Activated naive CD4-positive, alpha-beta T cell (primary cell): ENCODE results near the gene ROBO1.

Source experiments
- DNase-seq, 4 experiments: peaks; one replicate each; lab custom pipeline; 2025; lab: John Stamatoyannopoulos, UW

ROBO1 gene

DNA sequence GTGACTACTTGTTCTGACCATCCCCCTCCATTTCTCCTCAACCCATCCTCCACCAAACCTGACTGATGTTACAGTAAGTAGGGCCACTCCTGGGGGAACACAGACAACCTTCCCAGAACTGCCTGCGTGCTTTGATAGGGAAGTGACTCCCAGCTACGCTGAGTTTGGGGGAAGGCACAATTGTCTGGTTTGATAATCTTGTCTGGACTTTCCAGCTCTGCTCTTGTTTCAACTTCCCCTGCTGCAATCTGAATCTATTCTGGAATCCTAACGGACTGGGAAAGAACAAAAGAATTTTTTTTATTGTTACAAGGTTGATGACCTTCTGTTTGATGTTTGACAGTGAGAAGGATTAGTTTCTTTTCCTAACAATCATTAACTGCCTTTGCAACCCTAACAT is 895.6 kb downstream of the ROBO1 start:
- DNase-seq, result no peak

DNA sequence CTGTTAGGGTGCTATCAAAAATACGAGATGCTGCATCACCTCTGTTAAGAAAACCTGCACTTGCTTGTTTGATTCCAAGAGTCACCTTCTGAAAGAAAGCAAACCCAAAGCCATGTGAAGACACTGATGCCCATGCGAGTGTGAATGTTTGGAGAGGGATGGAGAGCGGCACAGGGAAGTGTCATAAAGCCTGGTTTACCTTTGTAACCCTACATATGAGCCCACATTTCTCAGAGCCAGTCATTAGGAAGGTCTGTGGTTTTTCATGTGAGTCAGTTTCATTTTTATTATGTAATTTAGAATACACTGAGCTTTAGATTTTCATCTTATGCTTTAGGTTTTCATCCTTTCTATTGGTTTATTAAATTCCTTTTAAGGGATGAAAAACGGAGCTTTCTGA is 896.8 kb downstream of the ROBO1 start:
- no peak for DNase-seq

DNA sequence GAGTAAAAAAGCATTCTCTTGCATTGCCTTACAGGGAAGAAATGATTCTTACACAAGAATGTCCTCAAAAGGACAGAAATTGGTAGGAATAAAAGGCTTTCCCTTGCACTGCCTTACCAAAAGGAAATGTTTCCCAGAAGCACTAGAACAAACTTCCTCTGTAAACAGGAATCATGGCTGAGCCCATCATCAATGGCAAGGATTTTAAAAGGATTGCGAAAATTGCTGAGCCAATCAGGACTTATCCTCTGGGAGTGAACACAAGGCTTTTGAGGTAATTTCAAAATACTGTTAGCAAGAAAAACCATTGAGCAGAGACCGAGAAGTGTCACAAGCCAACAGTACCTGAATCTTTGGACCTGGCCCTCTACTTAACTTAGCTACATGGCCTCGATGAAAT is 897.3 kb downstream of the ROBO1 start:
- DNase-seq, result no peak

DNA sequence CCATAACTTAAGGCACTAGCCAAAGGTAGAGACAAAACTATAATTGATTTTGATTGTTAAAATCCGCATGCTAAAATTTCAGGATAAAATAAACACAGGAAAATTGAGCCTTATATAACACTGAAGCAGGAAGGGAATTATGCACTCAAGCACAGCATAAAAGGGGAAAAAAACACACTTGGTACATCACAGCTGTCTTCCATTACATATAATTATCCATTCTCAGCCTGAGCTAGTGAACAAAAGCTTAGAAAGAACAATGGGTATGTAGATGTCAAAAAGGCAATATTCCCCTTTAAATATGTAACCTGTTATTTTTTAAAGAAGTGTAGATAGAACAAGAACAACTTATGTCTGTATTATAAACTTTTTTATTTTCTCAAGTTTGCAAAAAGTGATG is 899.2 kb downstream of the ROBO1 start:
- DNase-seq, result no peak

DNA sequence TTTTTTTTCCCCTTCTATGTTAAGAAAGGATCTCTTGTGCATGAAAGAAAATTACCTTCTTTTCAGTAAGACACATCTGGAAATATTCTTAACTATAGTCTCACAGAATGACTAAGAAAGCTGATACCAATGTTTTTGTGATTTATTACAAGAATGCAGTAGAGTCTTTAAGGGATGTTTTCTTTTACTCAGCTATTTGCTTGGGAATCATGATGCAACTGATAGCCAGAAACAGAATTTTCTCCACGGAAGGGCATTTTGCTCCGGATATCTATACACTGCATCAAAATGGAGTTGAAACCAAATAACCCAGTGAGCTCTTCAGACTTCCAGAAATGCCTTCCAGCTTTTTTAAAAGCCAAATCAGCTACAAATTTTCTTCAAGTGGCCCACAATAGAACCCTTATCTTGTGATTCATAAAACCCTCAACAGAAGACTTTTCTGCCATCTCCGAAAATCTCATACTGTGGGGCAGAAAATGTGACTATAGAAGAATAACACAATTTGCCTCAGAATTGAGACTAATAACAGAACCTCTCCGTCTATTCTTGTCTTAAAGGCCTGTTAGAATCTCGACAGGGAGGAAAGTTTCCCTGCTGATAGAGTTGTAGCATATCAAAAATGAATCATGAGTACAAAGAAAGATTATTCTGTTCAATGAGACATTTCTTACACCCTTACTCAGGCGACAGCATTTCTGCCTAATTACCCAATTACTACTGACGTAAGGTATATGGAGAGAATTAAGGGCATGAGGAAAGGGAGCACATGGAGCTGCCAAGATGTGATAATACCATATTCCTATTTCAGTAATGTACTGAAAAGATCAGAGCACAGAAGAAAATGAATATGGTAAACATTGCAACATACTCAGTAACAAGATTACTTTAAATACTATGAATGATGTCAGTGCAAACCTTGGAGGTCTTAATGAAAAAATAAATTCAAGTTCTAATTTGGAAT is 900.1 kb downstream of the ROBO1 start:
- DNase-seq, result no peak

DNA sequence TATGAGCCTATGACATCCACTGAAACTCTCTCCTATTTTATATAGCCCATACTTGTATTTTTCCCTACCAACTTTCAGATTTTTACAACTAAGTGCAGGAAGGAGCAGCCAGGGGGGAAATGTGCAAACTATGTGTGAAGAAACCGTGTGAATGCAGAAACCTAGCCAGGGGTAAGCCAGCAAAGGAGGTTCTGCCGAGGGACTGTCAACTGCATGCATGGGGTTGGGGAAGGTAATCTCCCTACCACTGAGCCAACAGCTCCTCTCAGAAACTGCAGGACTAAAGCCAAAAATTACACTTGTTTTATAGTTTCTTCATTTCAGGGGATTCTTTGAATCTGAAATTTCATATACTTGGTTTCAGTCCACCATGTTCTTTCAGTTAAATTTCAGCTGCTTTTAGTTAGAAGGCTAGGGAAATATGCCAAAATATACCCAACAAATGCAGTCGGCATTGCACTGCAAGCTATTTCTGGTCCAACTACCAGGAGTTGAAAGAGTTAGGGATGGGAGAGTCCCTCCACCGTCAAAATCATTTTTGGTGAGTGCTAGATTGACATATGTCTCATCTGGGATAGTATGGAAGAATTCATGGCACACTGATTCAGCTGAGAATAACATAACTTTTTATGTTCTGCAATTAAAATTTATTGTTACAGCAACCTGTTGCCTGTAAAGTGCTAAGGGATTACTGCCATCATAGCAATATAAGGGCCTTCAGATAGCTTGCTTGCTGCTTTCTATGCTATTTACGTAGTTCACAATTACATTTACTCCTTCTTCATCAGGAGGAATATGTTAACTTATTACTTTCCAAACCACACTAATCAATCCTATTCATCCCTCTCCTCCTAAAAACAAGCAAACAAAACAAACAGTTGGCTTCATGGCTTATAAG is 904.2 kb downstream of the ROBO1 start:
- DNase-seq, result no peak

DNA sequence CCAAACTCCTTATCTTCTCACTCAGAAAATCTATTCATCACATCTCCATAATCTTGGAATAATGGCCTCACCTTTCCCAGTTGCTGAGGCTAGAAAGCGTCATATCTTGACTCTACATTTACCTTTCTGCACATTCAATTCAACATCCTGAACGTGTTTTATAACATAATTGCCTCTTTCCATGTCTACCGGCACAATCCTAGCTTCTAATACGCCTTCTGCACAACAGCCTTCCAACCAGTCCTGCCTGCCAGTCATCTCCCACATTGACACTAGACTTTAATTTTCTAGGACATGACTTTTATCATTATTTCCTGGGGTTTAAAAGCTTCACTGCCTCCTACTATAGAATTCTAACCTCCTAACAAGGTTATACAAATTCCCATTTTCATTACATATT is 906.6 kb downstream of the ROBO1 start:
- DNase-seq, result no peak

DNA sequence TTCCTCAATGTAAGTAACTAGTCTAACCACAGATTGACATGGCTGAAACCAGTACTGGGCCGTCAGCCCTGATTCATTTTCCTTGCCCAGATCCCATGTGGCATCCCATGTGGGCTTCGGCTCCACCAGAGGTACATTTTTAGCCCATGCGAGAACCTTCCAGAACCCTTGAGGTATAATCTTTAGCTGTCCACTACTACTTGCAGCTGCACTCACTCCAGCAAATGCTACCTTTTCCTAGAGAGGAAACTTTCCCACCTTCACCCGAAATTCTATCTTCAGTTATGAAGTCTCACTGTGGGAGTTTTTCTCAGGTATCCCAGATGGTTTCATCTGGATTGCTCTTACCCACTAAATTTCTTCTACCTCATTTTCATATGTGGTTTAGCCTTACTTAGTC is 907.2 kb downstream of the ROBO1 start:
- DNase-seq, result no peak

DNA sequence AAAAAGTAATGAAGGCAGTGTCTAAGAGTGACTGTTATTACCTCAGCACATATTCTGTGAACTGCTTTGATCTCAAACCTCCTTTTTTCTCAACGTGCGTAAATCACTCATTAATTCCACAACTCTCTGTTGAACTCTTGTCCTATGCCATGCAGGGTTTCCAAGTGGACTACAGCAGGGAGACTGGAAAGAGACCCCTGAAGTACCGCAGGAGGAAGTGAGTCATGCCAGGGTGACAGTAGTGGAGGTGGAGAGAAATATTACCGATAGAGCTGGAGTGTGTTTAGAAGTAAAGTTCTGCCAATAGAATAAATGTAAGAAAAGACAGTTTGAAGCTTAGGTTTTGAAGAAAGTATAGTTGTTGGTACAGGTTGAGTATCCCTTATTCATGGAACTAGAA is 908.9 kb downstream of the ROBO1 start:
- DNase-seq, result no peak

DNA sequence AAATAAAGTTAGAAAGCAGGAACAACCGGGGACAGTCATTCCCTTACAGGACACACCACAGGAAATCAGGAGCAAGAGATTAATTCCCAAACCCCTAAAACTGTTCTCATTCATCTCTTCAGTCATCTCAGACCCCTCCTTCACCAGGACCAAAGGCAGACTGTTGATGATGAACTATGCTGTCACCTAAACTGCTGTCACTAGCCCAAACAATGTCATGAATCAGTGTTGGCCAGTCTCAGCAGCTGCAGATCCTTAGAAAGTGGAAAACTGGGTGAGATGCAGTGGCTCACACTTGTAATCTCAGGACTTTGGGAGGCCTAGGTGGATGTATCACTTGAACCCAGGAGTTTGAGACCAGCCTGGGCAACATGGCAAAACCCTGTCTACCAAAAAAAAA is 909.6 kb downstream of the ROBO1 start:
- no peak for DNase-seq

DNA sequence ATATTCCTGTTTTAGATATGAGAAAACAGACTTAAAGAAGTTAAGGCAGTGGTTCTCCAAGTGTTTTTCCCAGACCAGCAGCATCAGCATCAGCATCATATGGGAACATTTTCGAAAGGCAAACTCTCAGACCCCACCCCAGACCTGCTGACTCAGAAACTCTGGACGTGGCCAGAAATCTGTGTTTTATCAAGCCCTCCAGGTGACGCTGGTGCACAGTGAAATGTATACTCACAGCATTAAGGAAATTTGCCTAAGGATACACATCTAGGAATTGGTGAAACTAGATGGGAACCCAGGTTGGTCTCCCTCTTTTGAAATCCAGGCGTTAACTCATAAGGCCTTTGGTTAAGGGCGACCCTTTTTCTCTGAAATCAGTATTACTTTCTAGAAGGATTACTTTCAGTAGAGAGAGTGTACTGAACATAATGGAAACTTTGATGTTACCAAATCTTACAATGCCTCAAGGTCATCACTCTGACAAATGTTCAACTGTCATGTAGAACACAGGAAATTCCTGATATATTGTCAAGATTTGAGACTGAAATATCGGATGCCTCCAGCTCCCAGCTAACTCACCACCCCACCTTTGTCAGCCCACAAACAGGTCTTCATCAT is 910.2 kb downstream of the ROBO1 start:
- no peak for DNase-seq

DNA sequence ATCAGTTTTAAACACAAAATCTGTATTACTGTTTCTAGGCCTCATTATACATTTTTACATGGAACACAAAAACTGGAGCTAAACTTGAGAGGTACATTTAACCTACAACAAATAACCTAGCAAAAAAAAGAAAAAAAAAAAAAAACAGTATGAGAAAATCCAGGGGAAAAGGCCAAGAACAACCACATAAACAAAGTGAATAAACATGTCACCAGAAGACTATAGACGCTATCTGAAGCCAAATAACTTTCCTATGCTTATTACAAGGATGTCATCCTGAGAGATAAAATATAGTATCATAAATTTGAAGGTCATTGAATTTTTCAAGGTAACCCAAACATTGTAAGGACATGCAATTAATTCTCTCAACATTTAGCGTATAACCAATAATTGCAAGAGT is 911.6 kb downstream of the ROBO1 start:
- no peak for DNase-seq

DNA sequence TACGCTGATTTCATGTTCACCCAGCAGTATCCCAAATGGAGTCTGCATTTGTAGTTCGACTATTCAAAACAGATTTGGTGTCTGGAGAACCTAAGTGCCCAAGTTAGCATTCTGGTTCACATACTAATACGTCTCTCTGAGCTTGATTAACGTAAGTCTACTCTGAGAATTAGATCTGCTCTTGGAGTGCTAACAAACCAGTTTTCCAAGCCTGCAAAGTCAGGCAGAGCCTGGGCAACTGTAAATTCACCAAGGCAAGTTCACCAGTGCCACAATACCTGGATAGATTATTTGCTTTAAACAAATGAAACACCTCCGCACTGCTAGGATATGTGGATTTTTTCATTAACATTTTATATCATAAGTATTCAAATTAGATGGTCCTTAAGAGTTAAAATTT is 912.6 kb downstream of the ROBO1 start:
- no peak for DNase-seq

DNA sequence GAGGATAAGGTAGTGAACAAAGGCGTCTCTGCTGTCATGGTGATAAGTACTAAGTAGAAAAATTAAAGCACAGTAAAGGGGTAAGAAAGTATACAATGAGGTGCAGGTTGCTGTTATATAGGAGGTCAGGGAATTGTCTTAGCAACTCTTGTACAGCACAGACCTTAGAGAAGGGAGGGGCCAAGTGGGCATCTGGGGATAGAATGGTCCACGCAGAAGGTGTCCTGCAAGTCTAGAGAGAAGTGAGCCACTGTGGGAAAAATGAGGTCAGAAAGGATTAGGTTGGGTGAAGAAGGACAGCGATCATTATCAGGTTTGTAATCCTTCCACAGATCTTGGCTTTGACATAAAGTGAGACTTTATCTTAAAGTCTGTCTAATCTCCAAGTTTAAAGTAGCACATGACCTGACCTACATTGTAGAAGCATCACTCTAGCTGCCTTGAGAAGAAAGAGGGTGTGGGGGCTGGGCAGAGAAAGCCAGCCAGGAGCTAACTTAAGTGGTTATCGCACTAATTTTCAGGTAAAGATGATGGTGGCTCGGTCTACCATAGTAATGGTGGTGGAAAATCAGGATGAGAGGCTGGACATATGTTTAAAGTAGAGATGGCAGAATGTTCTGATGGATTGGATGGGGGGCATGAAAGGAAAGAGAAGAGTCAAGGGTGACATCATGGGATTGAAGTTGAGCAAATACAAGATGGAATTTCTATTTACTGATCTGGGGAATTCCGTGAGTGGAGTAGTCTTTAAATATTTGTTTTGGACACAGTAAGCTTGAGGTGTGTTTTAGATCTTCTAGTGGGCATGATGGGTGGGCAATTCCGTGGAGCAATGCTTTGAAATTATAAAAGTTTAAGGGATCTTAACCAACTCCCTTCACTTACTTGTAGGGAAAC is 919.2 kb downstream of the ROBO1 start:
- no peak for DNase-seq

DNA sequence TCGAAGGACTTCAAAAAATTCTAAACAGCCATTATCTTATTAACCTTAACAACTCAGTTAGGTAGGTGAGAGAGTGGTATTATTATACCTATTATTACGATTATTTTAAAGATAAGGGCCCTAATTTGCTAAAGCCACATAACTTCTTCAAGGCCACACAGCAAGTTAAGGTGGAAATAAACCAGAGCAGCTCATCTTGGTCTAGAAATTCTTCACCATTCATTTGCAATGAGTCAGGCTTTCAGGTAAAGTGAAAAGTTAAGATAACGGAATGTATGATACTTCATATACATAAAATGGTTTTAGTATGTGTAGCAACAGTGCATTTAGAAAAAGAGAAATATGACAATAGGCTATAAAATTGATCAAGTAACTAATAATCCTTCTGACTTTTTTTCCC is 920.2 kb downstream of the ROBO1 start:
- DNase-seq, result no peak

DNA sequence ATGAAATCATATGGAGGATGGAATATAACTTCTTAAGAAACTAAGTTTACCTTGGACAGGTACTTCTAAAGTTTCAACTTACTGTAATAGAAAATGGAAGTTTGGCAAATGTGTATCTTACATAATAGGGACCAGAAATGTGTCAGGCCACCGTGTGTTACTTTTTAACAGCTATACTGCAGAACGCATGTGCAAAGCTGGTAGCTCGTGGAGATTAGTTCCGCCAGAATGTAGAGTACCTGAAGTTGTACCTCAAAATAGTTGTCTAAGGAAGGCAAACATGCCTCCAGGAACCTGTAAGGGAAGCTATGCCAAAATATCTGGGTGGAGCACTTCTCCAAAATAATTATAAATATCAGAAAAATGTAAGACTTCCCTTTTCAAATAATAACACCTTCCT is 920.6 kb downstream of the ROBO1 start:
- DNase-seq, result no peak

DNA sequence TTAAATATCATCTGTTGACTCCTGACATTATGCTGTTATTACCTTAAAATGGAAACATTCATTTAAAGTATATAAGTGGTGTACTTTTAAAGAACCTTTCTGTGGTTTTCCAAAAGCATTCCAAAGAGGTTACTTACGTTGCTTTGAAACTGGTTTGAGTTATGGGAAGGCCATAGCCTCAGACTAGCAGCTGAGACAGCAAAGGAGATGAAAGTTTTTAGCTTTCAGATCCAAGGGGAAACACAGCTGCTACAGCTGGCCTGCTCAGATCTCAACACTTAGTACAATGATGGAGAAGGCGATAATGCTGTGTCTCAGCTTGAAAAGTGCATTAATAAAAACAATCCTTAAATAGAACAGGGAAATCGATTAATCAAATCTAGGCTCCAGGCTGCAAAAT is 921.1 kb downstream of the ROBO1 start:
- no peak for DNase-seq

DNA sequence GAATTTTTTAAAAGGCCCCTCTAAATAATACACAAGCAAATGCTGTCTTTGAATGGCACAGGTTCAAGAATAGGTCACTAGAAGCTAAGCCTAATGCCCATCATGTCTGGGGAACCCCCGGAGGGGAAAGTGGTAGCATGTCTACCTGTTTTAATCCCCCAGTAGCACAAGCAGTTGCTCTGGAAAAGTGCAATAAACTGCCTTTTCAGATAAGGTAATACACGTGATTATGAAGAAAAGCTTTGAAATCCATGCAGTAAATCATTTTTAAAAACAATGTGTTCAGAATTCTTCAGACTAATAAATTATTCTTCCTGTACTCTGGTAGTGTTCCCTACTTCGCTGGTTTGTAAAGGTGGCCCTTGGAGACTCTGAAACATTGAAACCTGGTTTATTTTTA is 922.2 kb downstream of the ROBO1 start:
- no peak for DNase-seq

DNA sequence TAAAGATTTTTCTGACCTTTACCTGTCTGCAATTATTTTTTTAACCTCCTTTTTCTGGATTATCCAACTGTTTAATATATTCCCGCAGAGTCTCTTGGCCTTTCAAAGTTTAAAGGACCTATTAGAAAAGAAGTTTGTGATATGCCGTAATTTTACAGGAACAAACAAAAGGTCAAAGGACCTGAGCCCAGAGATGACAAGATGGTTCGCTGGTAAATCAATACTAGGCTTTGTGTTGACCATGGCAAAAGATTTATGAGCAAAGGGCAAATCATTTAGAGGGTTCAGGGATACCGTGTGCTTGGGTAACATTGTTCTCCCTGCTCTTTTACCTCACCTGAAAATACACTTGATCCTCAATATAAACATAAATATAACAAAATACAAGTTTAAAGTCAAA is 923.5 kb downstream of the ROBO1 start:
- DNase-seq, result no peak

DNA sequence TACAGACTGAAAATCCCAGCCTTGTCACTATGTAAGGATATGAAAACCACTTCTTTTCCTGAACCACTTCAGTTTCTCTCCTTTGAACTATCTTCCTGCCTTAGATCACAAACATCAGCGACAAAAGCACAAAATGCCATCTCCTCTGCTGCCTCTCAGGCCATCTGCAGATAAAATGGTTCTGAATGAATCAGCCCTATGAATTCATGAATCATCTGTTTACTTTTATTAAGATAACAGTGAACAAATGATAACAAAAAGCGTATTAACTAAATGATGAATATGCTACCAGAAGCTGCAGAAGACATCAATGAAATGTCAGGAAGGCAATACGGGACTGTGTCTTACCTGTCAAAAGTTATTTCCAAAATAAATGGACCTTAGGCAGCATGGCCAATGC is 928.1 kb downstream of the ROBO1 start:
- no peak for DNase-seq

DNA sequence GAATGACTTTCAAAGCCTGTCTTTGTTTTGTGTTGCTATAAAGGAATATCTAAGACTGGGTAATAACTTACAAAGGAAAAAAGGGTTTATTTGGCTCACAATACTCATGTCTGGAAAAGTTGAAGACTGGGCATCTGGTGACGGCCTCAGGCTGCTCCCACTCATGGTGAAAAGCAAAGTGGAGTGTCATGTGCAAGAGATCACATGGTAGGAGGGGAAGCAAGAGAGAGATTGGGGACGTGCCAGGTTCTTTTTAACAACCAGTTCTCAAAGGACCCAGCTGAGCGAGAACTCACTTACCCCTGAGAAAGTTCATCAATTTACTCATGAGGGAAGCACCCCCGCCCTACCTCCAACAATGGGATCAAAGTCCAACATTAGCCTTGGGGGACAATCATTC is 929.4 kb downstream of the ROBO1 start:
- DNase-seq, result no peak

DNA sequence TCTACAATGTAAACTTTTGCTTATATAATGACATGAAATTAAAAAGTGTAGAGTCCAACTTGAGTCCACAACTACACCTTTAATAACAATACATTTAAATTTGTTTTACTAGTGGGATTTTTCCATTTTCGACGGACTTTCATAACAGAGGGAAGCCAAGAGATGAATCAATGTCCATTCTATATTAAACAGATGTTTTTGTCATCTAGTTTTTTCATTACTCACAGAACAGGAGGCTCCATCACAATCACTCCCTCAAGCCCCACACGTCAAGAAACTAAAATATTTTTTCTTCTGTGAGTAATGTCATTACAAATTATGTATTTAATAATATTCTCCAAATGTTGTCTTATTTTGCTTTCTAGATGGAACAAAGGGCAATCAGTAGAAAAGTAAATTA is 932.9 kb downstream of the ROBO1 start:
- no peak for DNase-seq
